Thyroid gland (tissue), 4 donors: ENCODE results near the gene ZNF423. TPM values are rescaled to one million over a fixed set of nuclear protein-coding genes. Genes with fewer than 3 reads are reported as not detected.

ENCODE experiments used
- DNase-seq, 2 donors: peaks; one replicate each; pipeline ENCODE4 v3.0.0-alpha.2; 2019
- H3K27ac ChIP-seq, 3 donors: fragments of 200-600 bp; sonication (generic); 1 replicate in 2 of 3; 2 replicates in 1 of 3; pipeline ENCODE4 v1.5.1; 2016 to 2019; ENCODE audit warnings: mild to moderate bottlenecking in 1 of 3, moderate library complexity in 1 of 3
- H3K27me3 ChIP-seq: fragments of 200-600 bp; sonication (generic); one replicate; pipeline ENCODE4 v1.5.1; 2019
- H3K36me3 ChIP-seq, 2 donors: fragments of 200-600 bp; sonication (generic); one replicate each; pipeline ENCODE4 v1.5.1; 2016 to 2019
- H3K4me1 ChIP-seq, 2 donors: fragments of 200-600 bp; sonication (generic); one replicate each; pipeline ENCODE4 v1.5.1; 2017 to 2019
- H3K4me3 ChIP-seq, 3 donors: fragments of 200-600 bp; sonication (generic); replicated peaks in 1 of 3; 1 replicate in 2 of 3; 2 replicates in 1 of 3; pipeline ENCODE4 v1.5.1; 2016; ENCODE audit warnings: mild to moderate bottlenecking in 1 of 3
- H3K9me3 ChIP-seq: fragments of 200-600 bp; sonication (generic); one replicate; pipeline ENCODE4 v1.5.1; 2017
- CTCF ChIP-seq, 6 experiments: fragments of 200-600 bp in 3 of 6; fragments of 450-650 bp in 3 of 6; sonication (generic) in 3 of 6; IDR thresholded peaks; one replicate each; pipeline ENCODE4 v1.5.1; 2016 to 2019; ENCODE audit warnings: antibody characterized with exemption in 6 of 6, mild to moderate bottlenecking in 2 of 6, inconsistent platforms in 1 of 6, moderate library complexity in 1 of 6
- POLR2A ChIP-seq, 2 donors: fragments of 450-650 bp; IDR thresholded peaks; one replicate each; pipeline ENCODE4 v1.6.1; 2017; ENCODE audit warnings: antibody characterized with exemption in 2 of 2, mild to moderate bottlenecking in 2 of 2, moderate library complexity in 1 of 2
- WGBS, 2 donors: methylation state at CpG; one replicate each; pipeline ENCODE4 v1.1.5; 2017; 5-methylcytosine and 5-hydroxymethylcytosine counted together
- intact Hi-C: fragments of 100-400 bp; cut with DNase I; formaldehyde crosslinking; loops from one replicate; pipeline ENCODE4 v1.15.1; 2023
- total RNA-seq, 4 donors: library from RNA; depleted of rRNA; stranded (reverse); fragments of >200 nt; gene quantifications; one replicate each; pipeline ENCODE4 v1.2.3, GENCODE V29; 2016

The ZNF423 gene
- total RNA-seq, 4 donors from 2014 or later = 7.4 to 10.0 (median 8.5) TPM

GRCh38 chr16:49562228-49562627 is 293.7 kb downstream of the ZNF423 start:
- Histone ChIP-seq H3K9me3 (no peaks in the 10 kb centered on the region), H3K36me3 (no peaks in the 10 kb centered on the region), H3K27me3 (no peaks in the 10 kb centered on the region), H3K27ac (no peak overlapping the region), H3K4me3 (no peak overlapping the region), H3K4me1 (no peaks in the 10 kb centered on the region)
- no peak for DNase-seq
- intact Hi-C loops = no loop called here
- 89 to 92% methylated on average over 3 of the region's 3 CpGs for WGBS, 2 donors
- TF ChIP-seq POLR2A (IDR thresholded peaks at IDR 0.05) = no peak
- no peak for TF ChIP-seq CTCF (IDR thresholded peaks at IDR 0.05)

GRCh38 chr16:49560004-49560830 is 295.7 kb downstream of the ZNF423 start:
- H3K9me3 ChIP-seq = no peaks in the 10 kb centered on the region
- TF ChIP-seq POLR2A (IDR thresholded peaks at IDR 0.05) (no peak), CTCF (IDR thresholded peaks at IDR 0.05) (no peak)
- intact Hi-C loops = no loop called here
- H3K27me3 ChIP-seq = no peaks in the 10 kb centered on the region
- peak overlapping the region in 1 of 3 donors; percentile 27 for H3K27ac ChIP-seq
- peak in 1 of 2 donors; percentile 10 for DNase-seq
- H3K4me3 ChIP-seq = no peak overlapping the region
- WGBS, 2 donors = 84 to 89% methylated on average over 25 of the region's 25 CpGs
- H3K4me1 ChIP-seq = no peaks in the 10 kb centered on the region
- no peaks in the 10 kb centered on the region for H3K36me3 ChIP-seq

- Histone ChIP-seq H3K36me3 (no peaks in the 10 kb centered on the region), H3K27ac (no peak overlapping the region), H3K4me1 (no peaks in the 10 kb centered on the region), H3K27me3 (no peaks in the 10 kb centered on the region), H3K4me3 (no peak overlapping the region), H3K9me3 (no peaks in the 10 kb centered on the region)
- intact Hi-C loops = no loop called here
- DNase-seq = no peak
- TF ChIP-seq POLR2A (IDR thresholded peaks at IDR 0.05) (no peak), CTCF (IDR thresholded peaks at IDR 0.05) (no peak)
- WGBS, 2 donors = 72 to 79% methylated on average over 4 of the region's 4 CpGs
These were observed 296.7 kb downstream of the ZNF423 start for GRCh38 chr16:49559242-49559641.

GRCh38 chr16:49558451-49558850 is 297.5 kb downstream of the ZNF423 start:
- Histone ChIP-seq H3K27ac (no peak overlapping the region), H3K4me3 (no peak overlapping the region), H3K4me1 (no peaks in the 10 kb centered on the region), H3K9me3 (no peaks in the 10 kb centered on the region), H3K36me3 (no peaks in the 10 kb centered on the region), H3K27me3 (no peaks in the 10 kb centered on the region)
- TF ChIP-seq POLR2A (IDR thresholded peaks at IDR 0.05) = no peak
- intact Hi-C loops = no loop called here
- DNase-seq = no peak
- WGBS, 2 donors = 83 to 100% methylated on average over 2 of the region's 2 CpGs

- no peaks in the 10 kb centered on the region for H3K4me1 ChIP-seq
- H3K9me3 ChIP-seq = no peaks in the 10 kb centered on the region
- TF ChIP-seq POLR2A (IDR thresholded peaks at IDR 0.05) (no peak), CTCF (IDR thresholded peaks at IDR 0.05) (peak in 3 of 6 experiments; percentile 49 to 56 (median 56))
- DNase-seq = peak; percentile 19 to 27
- H3K36me3 ChIP-seq = no peaks in the 10 kb centered on the region
- intact Hi-C loops = no loop called here
- H3K27me3 ChIP-seq = no peaks in the 10 kb centered on the region
- no peak overlapping the region for H3K4me3 ChIP-seq
- WGBS, 2 donors = 43 to 51% methylated on average over 23 of the region's 23 CpGs
- H3K27ac ChIP-seq = no peak overlapping the region
These were observed 299.1 kb downstream of the ZNF423 start for GRCh38 chr16:49556606-49557446.
